Liver (tissue), 9 donors: Measurements from ENCODE around the gene ENHO. TPM values are rescaled to one million over a fixed set of nuclear protein-coding genes. Genes with fewer than 3 reads are reported as not detected.

Experiments used
- DNase-seq: peaks from one replicate; pipeline ENCODE4 v3.0.0-alpha.2; 2017; ENCODE audit warnings: low spot score
- H3K27ac ChIP-seq, 2 donors: one replicate each; pipeline ENCODE4 v1.7.0; 2013; ENCODE audit warnings: inconsistent platforms in 2 of 2, low read length in 2 of 2, control low read depth in 1 of 2, low read depth in 1 of 2, mild to moderate bottlenecking in 1 of 2
- H3K27me3 ChIP-seq, 4 donors: one replicate each; pipeline versions ENCODE4 v1.6.1 to v1.7.0; 2013; ENCODE audit warnings: low read length in 3 of 4, inconsistent platforms in 1 of 4, mild to moderate bottlenecking in 1 of 4, moderate library complexity in 1 of 4; ENCODE audit not compliant: control insufficient read depth in 4 of 4, insufficient read depth in 4 of 4
- H3K36me3 ChIP-seq, 4 donors: one replicate each; pipeline versions ENCODE4 v1.6.1 to v1.7.0; 2013; ENCODE audit warnings: low read length in 3 of 4, mild to moderate bottlenecking in 3 of 4, low read depth in 1 of 4, moderate library complexity in 1 of 4; ENCODE audit not compliant: control insufficient read depth in 4 of 4, insufficient read depth in 3 of 4
- H3K4me1 ChIP-seq, 4 donors: one replicate each; pipeline versions ENCODE4 v1.6.1 to v1.7.0; 2013; ENCODE audit warnings: low read length in 3 of 4, mild to moderate bottlenecking in 3 of 4, moderate library complexity in 1 of 4; ENCODE audit not compliant: control insufficient read depth in 4 of 4, insufficient read depth in 4 of 4
- H3K4me3 ChIP-seq, 3 donors: one replicate each; pipeline versions ENCODE4 v1.6.1 to v1.7.0; 2013; ENCODE audit warnings: low read length in 3 of 3, control low read depth in 1 of 3, low read depth in 1 of 3, mild to moderate bottlenecking in 1 of 3
- H3K9ac ChIP-seq, 2 donors: one replicate each; pipeline ENCODE4 v1.7.0; 2013; ENCODE audit warnings: low read length in 2 of 2, mild to moderate bottlenecking in 2 of 2, moderate library complexity in 2 of 2, control low read depth in 1 of 2, low read depth in 1 of 2
- H3K9me3 ChIP-seq, 4 donors: one replicate each; pipeline versions ENCODE4 v1.6.1 to v1.7.0; 2013; ENCODE audit warnings: low read length in 3 of 4; ENCODE audit not compliant: control insufficient read depth in 4 of 4
- CTCF ChIP-seq: fragments of 150-350 bp; IDR thresholded peaks from 2 replicates; pipeline ENCODE4 v1.5.1; 2017; ENCODE audit warnings: improper control_type of control experiment, low read depth, low read length; ENCODE audit not compliant: missing input control
- FOXA1 ChIP-seq: IDR thresholded peaks from 2 replicates; pipeline ENCODE4 v1.6.1; 2016; ENCODE audit warnings: antibody characterized with exemption
- HNF4A ChIP-seq, 2 donors: conservative IDR thresholded peaks; 2 replicates each; pipeline ENCODE4 v1.6.1; 2016; ENCODE audit warnings: antibody characterized with exemption in 2 of 2, mild to moderate bottlenecking in 2 of 2
- HNF4G ChIP-seq: IDR thresholded peaks from 2 replicates; pipeline ENCODE4 v1.6.1; 2016; ENCODE audit warnings: antibody characterized with exemption
- NR2F2 ChIP-seq: IDR thresholded peaks from 2 replicates; pipeline ENCODE4 v1.6.1; 2016; ENCODE audit warnings: antibody characterized with exemption
- RAD21 ChIP-seq, 2 donors: IDR thresholded peaks; 2 replicates each; pipeline ENCODE4 v1.6.1; 2016; ENCODE audit warnings: antibody characterized with exemption in 2 of 2, mild to moderate bottlenecking in 2 of 2
- REST ChIP-seq: IDR thresholded peaks from 2 replicates; pipeline ENCODE4 v1.6.1; 2016; ENCODE audit warnings: antibody characterized with exemption, mild to moderate bottlenecking
- RXRA ChIP-seq, 2 donors: IDR thresholded peaks; 2 replicates each; pipeline ENCODE4 v1.6.1; 2017 to 2018; ENCODE audit warnings: antibody characterized with exemption in 2 of 2, mild to moderate bottlenecking in 1 of 2
- YY1 ChIP-seq: IDR thresholded peaks from 2 replicates; pipeline ENCODE4 v1.6.1; 2016; ENCODE audit warnings: antibody characterized with exemption, mild to moderate bottlenecking
- ZBTB33 ChIP-seq: IDR thresholded peaks from 2 replicates; pipeline ENCODE4 v1.6.1; 2016; ENCODE audit warnings: antibody characterized with exemption
- WGBS: extraction: QIAGEN DNeasy Blood & Tissue Kit; methylation state at CpG from one replicate; pipeline ENCODE4 v1.1.7; 2013; 5-methylcytosine and 5-hydroxymethylcytosine counted together
- polyA plus RNA-seq, 2 donors: library from polyadenylated mRNA; stranded (reverse) in 1 of 2; unstranded in 1 of 2; fragments of 200-250 nt in 1 of 2; fragments of >200 nt in 1 of 2; fragmentation: Nextera tagmentation in 1 of 2; extraction: Ambion mirVana in 1 of 2; gene quantifications; one replicate each; pipeline versions ENCODE4 v1.2.1 to v1.2.3, GENCODE V29; 2013 to 2015
- total RNA-seq, 2 donors: library from RNA; depleted of rRNA; stranded (reverse); fragments of >200 nt; gene quantifications; one replicate each; pipeline ENCODE4 v1.2.3, GENCODE V29; 2014
- donor health status: healthy.
- donor health status: healthy.
- donor health status: healthy.
- donor health status: healthy.
- donor health status: healthy.

ENHO gene
- total and polyA plus RNA-seq, 4 donors, result 0.67 to 9.6 (median 1.9) TPM

GRCh38 chr9:34560599-34561214 lies 37.9 kb upstream of the ENHO start (continued):
- no peak for TF ChIP-seq YY1
- TF ChIP-seq ZBTB33, result no peak
- TF ChIP-seq HNF4G, result no peak
- no peak for TF ChIP-seq RAD21 (IDR thresholded peaks at IDR 0.05)

- no peak overlapping the region for H3K9ac ChIP-seq
- no peak overlapping the region for H3K4me3 ChIP-seq
- WGBS, result 30% methylated on average over 21 of the region's 21 CpGs
- no peaks in the 10 kb centered on the region for H3K9me3 ChIP-seq
- no peaks in the 10 kb centered on the region for H3K27me3 ChIP-seq
- H3K36me3 ChIP-seq, result peaks cover 0 to 4% (median 0%) of the 10 kb centered on the region in 4 donors
- TF ChIP-seq RXRA (IDR thresholded peaks at IDR 0.05) (peak in 1 of 2 donors; percentile 38), CTCF (no peak), HNF4A (conservative IDR thresholded peaks at IDR 0.05) (peak in 1 of 2 donors; percentile 23)
- no peak overlapping the region for H3K27ac ChIP-seq
- no peak for DNase-seq
- peaks cover 6 to 24% (median 13%) of the 10 kb centered on the region in 4 donors for H3K4me1 ChIP-seq
Observed at GRCh38 chr9:34559624-34560455, 37.0 kb upstream of the ENHO start.

- TF ChIP-seq FOXA1, result no peak
- no peak for TF ChIP-seq ZBTB33
- TF ChIP-seq HNF4G, result no peak
- TF ChIP-seq REST, result no peak
- no peak for TF ChIP-seq NR2F2
- peaks cover 7 to 27% (median 15%) of the 10 kb centered on the region in 4 donors for H3K4me1 ChIP-seq
- no peaks in the 10 kb centered on the region for H3K27me3 ChIP-seq
- DNase-seq, result no peak
- no peak overlapping the region for H3K4me3 ChIP-seq
- no peak overlapping the region for H3K27ac ChIP-seq
- 75% methylated on average over 17 of the region's 17 CpGs for WGBS
- no peaks in the 10 kb centered on the region for H3K36me3 ChIP-seq
- no peak overlapping the region for H3K9ac ChIP-seq
- H3K9me3 ChIP-seq, result no peaks in the 10 kb centered on the region
Observed at GRCh38 chr9:34558919-34559623, 36.3 kb upstream of the ENHO start.
